HG02798 (cell line): ENCODE measurements around the gene NDRG2.
"Not testable (repeated sequence)": the region's sequence is repeated elsewhere in the genome, so short reads cannot be mapped to it uniquely, and the experiment has no call there.

Source experiments
- ATAC-seq: cut with Tn5 transposase; IDR thresholded peaks from one replicate; pipeline ENCODE4 v1.9.1; 2021; ENCODE audit warnings: mild to moderate bottlenecking; ENCODE audit not compliant: unreplicated experiment, poor library complexity

The NDRG2 gene

GRCh38 chr14:21056520-21057163 lies 31.8 kb upstream of the NDRG2 start:
- ATAC-seq: no peak

- no peak for ATAC-seq
These were observed 30.7 kb upstream of the NDRG2 start for GRCh38 chr14:21055432-21056117.

- no peak for ATAC-seq
These were observed 29.9 kb upstream of the NDRG2 start for GRCh38 chr14:21054768-21055145.

GRCh38 chr14:21054123-21054767 lies 29.4 kb upstream of the NDRG2 start:
- no peak for ATAC-seq

- ATAC-seq: no peak
These were observed 28.6 kb upstream of the NDRG2 start for GRCh38 chr14:21053184-21054122.

- ATAC-seq: no peak
These were observed 25.7 kb upstream of the NDRG2 start for GRCh38 chr14:21050597-21050996.

GRCh38 chr14:21049271-21049673 lies 24.4 kb upstream of the NDRG2 start:
- no peak for ATAC-seq

- ATAC-seq: no peak
These were observed 23.8 kb upstream of the NDRG2 start for GRCh38 chr14:21048638-21049037.

- ATAC-seq: no peak
These were observed 22.5 kb upstream of the NDRG2 start for GRCh38 chr14:21047378-21047781.

GRCh38 chr14:21043974-21044618 lies 19.2 kb upstream of the NDRG2 start:
- no peak for ATAC-seq

- no peak for ATAC-seq
These were observed 18.6 kb upstream of the NDRG2 start for GRCh38 chr14:21043387-21043973.

GRCh38 chr14:21042918-21043317 lies 18.1 kb upstream of the NDRG2 start:
- no peak for ATAC-seq

GRCh38 chr14:21041676-21042433 lies 17.0 kb upstream of the NDRG2 start, which contains the start of gene RNASE7:
RNASE7 (plus strand) TSS chr14:21042362; CDS start chr14:21042993, 631 bp downstream.
- no peak for ATAC-seq

- not testable (repeated sequence) for ATAC-seq
These were observed 16.1 kb upstream of the NDRG2 start for GRCh38 chr14:21040941-21041340.

GRCh38 chr14:21040370-21040925 lies 15.6 kb upstream of the NDRG2 start:
- no peak for ATAC-seq

GRCh38 chr14:21039585-21040369 lies 14.9 kb upstream of the NDRG2 start:
- no peak for ATAC-seq

- ATAC-seq: no peak
These were observed 13.9 kb upstream of the NDRG2 start for GRCh38 chr14:21038441-21039422.
